Muscle layer of duodenum (tissue), 2 donors: ENCODE results near the gene MRC2.

Experiments
- H3K27ac ChIP-seq: one replicate; pipeline ENCODE4 v1.7.0; 2013; ENCODE audit warnings: mild to moderate bottlenecking, low read length
- H3K27me3 ChIP-seq: one replicate; pipeline ENCODE4 v1.7.0; 2013; ENCODE audit warnings: low read depth, mild to moderate bottlenecking, control low read depth, low read length
- H3K36me3 ChIP-seq, 2 donors: one replicate each; pipeline ENCODE4 v1.7.0; 2013; ENCODE audit warnings: low read length in 2 of 2, control low read depth in 1 of 2, mild to moderate bottlenecking in 1 of 2; ENCODE audit not compliant: insufficient read depth in 2 of 2, control insufficient read depth in 1 of 2
- H3K4me1 ChIP-seq, 2 donors: one replicate each; pipeline ENCODE4 v1.7.0; 2013; ENCODE audit warnings: low read length in 2 of 2, mild to moderate bottlenecking in 2 of 2, control low read depth in 1 of 2, moderate library complexity in 1 of 2; ENCODE audit not compliant: insufficient read depth in 2 of 2, control insufficient read depth in 1 of 2
- H3K4me3 ChIP-seq, 2 donors: one replicate each; pipeline ENCODE4 v1.7.0; 2013; ENCODE audit warnings: low read length in 2 of 2, low read depth in 1 of 2, mild to moderate bottlenecking in 1 of 2
- H3K9me3 ChIP-seq, 2 donors: one replicate each; pipeline ENCODE4 v1.7.0; 2013; ENCODE audit warnings: low read length in 2 of 2, control low read depth in 1 of 2, mild to moderate bottlenecking in 1 of 2; ENCODE audit not compliant: control insufficient read depth in 1 of 2
- donor health status: healthy.

Gene MRC2

DNA sequence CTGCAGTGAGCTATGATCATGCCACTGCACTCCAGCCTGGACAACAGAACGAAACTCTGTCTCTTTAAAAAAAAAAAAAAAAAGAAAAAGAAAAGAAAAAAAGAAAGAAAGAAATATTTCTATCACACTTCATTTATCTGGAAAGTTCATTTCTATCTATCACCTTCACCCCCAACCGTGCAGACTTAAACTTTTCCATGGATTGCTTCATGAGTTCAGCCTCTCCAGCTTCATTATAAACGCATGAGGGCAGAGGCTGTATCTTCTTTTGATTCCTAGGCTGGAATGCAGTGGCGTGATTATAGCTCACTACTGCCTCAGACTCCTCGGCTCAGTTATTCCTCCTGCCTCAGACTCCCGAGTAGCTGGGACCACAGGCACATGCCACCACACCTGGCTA, 28.2 kb downstream of the MRC2 start:
- H3K4me1 ChIP-seq = peaks cover 0 to 16% of the 10 kb centered on the region in 2 donors
- no peak overlapping the region for H3K4me3 ChIP-seq
- no peak overlapping the region for H3K27ac ChIP-seq
- no peaks in the 10 kb centered on the region for H3K36me3 ChIP-seq
- no peaks in the 10 kb centered on the region for H3K27me3 ChIP-seq
- peaks cover 0 to 5% of the 10 kb centered on the region in 2 donors for H3K9me3 ChIP-seq

DNA sequence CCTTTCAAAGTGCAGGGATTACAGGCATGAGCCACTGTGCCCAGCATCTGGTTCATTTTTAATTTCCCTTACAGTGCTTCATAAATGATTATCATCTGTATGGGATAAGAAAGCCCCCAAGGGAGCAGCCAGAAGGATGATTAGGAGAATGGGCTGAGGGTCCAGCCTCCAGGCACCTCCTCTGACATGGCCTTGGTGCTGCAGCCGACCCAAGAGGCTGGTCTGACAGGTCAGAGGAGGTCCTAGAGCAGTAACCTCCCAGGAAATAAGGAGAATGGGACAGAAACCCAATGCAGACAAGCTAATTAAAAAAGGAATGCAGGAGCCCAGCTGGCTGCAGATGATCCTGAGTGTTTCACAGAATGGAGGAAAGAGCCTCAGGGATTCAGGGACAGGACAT, 29.0 kb downstream of the MRC2 start:
- Histone ChIP-seq H3K27ac (no peak overlapping the region), H3K36me3 (no peaks in the 10 kb centered on the region), H3K4me3 (no peak overlapping the region)

GRCh38 chr17:62657145-62657665, 29.7 kb downstream of the MRC2 start:
- Histone ChIP-seq H3K9me3 (peaks cover 0 to 5% of the 10 kb centered on the region in 2 donors), H3K4me3 (no peak overlapping the region), H3K4me1 (peaks cover 0 to 16% of the 10 kb centered on the region in 2 donors), H3K27me3 (no peaks in the 10 kb centered on the region), H3K27ac (no peak overlapping the region), H3K36me3 (no peaks in the 10 kb centered on the region)

More for the DNA sequence above, 29.0 kb downstream of the MRC2 start:
- Histone ChIP-seq H3K27me3 (no peaks in the 10 kb centered on the region), H3K9me3 (peaks cover 0 to 5% of the 10 kb centered on the region in 2 donors), H3K4me1 (peaks cover 0 to 16% of the 10 kb centered on the region in 2 donors)

DNA sequence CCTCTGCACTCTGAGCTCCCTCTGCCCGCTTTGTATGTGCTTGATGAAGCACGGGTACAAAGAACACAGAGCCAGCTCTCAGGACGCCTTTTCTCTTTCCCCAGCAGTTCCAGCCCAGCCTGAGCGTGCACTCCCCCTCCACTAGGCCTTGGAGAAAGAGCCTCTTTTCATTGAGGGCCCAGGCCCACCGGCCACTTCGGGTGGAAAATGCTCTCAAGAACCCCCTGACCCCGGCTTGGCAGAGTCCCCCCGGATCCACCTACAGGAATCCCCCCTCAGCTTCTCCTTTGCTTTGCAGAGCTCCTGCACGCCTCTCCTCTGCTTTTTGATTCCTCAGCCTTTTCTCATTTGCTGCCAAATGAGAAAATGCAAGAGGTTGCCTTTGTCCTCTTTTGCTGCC, 30.2 kb downstream of the MRC2 start:
- Histone ChIP-seq H3K4me1 (peaks cover 0 to 15% of the 10 kb centered on the region in 2 donors), H3K36me3 (no peaks in the 10 kb centered on the region), H3K9me3 (peaks cover 0 to 5% of the 10 kb centered on the region in 2 donors), H3K27ac (no peak overlapping the region), H3K4me3 (no peak overlapping the region), H3K27me3 (no peaks in the 10 kb centered on the region)

DNA sequence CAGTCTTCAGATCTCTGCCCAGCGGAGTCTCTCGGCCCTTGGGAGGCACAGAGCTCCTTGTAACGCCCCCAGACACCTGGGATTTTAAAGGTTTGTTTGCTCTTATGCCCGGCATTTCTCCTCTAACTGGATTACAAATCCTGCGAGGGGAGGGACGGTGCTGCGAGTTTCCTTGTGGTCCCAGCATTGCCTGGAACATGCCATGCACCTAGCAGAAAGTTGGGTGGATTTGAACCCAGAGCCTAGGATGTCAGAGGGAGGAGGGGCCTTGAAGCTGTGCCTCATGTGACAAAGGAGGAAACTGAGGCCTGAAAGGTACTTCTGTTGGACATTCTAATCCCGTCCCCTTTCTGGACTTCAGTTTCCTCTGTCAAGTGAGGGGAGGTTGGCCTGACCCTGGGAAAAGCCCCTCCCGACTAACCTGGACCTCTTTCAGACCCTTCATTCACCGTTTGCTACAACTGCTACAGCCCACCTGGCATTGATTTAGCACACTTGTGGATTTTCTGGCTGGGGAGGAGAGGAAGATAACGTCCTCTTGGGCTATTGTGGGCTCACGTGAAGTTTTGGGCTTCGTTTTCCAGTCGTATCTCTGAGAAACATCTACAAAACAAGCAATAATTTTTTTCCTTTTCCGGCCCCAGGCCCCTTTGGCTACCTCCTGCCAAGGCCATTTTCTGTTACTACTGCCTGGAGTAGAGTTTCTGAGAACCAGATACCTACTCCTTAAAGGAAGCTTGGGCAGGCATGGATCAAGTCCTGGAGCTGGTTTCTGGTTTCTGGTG, 30.9 kb downstream of the MRC2 start:
- Histone ChIP-seq H3K36me3 (no peaks in the 10 kb centered on the region), H3K27ac (no peak overlapping the region), H3K9me3 (peaks cover 0 to 5% of the 10 kb centered on the region in 2 donors), H3K4me3 (no peak overlapping the region), H3K27me3 (no peaks in the 10 kb centered on the region), H3K4me1 (peaks cover 0 to 10% of the 10 kb centered on the region in 2 donors)

GRCh38 chr17:62660629-62661118, 33.2 kb downstream of the MRC2 start:
- H3K27ac ChIP-seq = no peak overlapping the region
- no peaks in the 10 kb centered on the region for H3K36me3 ChIP-seq
- H3K4me1 ChIP-seq = peaks cover 0 to 4% of the 10 kb centered on the region in 2 donors
- H3K27me3 ChIP-seq = no peaks in the 10 kb centered on the region
- no peak overlapping the region for H3K4me3 ChIP-seq
- peaks cover 0 to 5% of the 10 kb centered on the region in 2 donors for H3K9me3 ChIP-seq

- no peaks in the 10 kb centered on the region for H3K27me3 ChIP-seq
- H3K9me3 ChIP-seq = peaks cover 0 to 5% of the 10 kb centered on the region in 2 donors
- H3K36me3 ChIP-seq = no peaks in the 10 kb centered on the region
Observed at GRCh38 chr17:62661337-62661736, 33.9 kb downstream of the MRC2 start.

DNA sequence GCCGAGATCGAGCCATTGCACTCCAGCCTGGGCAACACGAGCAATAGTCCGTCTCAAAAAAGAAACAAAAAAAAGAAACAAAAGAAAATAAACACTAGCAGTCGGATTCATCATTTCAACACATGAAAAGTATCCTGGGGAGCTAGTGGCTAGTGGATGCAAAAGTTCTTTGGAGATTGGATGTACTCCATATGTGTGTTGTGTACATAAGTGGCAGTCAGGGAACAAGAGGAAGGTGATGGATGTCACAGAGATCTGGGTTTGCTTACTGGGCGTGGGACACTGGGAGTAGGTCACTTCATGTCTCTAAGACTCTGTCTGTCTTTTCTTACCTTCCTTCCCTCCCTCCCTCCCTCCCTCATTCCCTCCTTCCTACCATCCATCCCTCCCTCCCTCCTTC, 35.4 kb downstream of the MRC2 start:
- Histone ChIP-seq H3K27ac (no peak overlapping the region), H3K36me3 (peaks cover 0 to 3% of the 10 kb centered on the region in 2 donors), H3K4me3 (no peak overlapping the region), H3K27me3 (no peaks in the 10 kb centered on the region), H3K9me3 (peaks cover 0 to 5% of the 10 kb centered on the region in 2 donors), H3K4me1 (peaks cover 0 to 4% of the 10 kb centered on the region in 2 donors)

More at GRCh38 chr17:62661337-62661736, 33.9 kb downstream of the MRC2 start:
- Histone ChIP-seq H3K27ac (no peak overlapping the region), H3K4me3 (no peak overlapping the region), H3K4me1 (peaks cover 0 to 4% of the 10 kb centered on the region in 2 donors)

DNA sequence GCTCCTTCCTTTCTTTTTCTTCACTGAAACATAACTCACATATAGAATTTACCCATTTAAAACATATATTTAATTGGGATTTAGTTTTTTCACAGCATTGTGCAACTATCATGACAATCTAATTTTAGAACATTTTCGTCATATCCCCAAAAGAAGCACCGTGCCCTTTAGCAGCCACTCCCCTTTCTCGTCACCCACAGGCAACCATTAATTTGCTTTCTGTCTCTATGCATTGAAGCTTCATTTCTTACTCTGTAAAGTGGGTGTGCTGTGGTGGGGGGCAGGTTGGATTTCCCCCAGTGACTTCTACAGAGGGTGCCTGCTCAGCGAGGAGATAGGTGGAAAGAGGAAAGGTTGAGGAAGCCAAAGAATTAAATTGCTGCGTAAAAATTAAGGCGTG, 35.8 kb downstream of the MRC2 start:
- H3K36me3 ChIP-seq = peaks cover 0 to 3% of the 10 kb centered on the region in 2 donors
- no peaks in the 10 kb centered on the region for H3K27me3 ChIP-seq
- no peak overlapping the region for H3K4me3 ChIP-seq
- peaks cover 0 to 4% of the 10 kb centered on the region in 2 donors for H3K4me1 ChIP-seq
- H3K27ac ChIP-seq = no peak overlapping the region
- peaks cover 0 to 5% of the 10 kb centered on the region in 2 donors for H3K9me3 ChIP-seq

DNA sequence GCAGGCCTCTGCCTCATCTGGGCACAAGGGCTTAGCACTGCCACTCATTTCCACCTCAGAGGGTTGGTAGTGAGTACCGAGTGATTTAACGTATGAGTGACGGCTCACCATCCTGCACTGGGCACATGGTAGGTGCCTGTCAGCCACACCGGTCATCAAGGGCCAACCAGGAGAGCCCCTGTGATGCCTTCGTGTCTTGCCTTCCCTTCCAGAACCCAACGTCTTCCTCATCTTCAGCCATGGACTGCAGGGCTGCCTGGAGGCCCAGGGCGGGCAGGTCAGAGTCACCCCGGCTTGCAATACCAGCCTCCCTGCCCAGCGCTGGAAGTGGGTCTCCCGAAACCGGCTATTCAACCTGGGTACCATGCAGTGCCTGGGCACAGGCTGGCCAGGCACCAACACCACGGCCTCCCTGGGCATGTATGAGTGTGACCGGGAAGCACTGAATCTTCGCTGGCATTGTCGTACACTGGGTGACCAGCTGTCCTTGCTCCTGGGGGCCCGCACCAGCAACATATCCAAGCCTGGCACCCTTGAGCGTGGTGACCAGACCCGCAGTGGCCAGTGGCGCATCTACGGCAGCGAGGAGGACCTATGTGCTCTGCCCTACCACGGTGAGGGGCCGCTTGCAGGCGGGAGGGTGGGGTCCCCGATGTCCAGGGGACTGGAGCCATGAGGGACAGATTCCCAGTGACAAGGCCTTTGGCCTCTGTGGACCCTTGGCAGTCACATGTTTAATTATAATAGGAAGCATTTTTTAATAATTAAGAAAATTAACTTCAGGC, 37.1 kb downstream of the MRC2 start:
- Histone ChIP-seq H3K27ac (no peak overlapping the region), H3K4me1 (peaks cover 0 to 4% of the 10 kb centered on the region in 2 donors), H3K9me3 (peaks cover 0 to 5% of the 10 kb centered on the region in 2 donors), H3K27me3 (no peaks in the 10 kb centered on the region), H3K36me3 (peaks cover 0 to 3% of the 10 kb centered on the region in 2 donors), H3K4me3 (no peak overlapping the region)

GRCh38 chr17:62665599-62665998, 38.1 kb downstream of the MRC2 start:
- Histone ChIP-seq H3K4me3 (no peak overlapping the region), H3K36me3 (peaks cover 0 to 3% of the 10 kb centered on the region in 2 donors), H3K27me3 (no peaks in the 10 kb centered on the region), H3K9me3 (no peaks in the 10 kb centered on the region), H3K4me1 (peaks cover 0 to 4% of the 10 kb centered on the region in 2 donors), H3K27ac (no peak overlapping the region)
